Thymus (tissue), 2 donors: ENCODE data around the gene GPA33. TPM values are rescaled to one million over a fixed set of nuclear protein-coding genes. Genes with fewer than 3 reads are reported as not detected.

Experiments used
- polyA plus RNA-seq: library from polyadenylated mRNA; stranded (reverse); fragments of 200-250 nt; gene quantifications from one replicate; pipeline ENCODE4 v1.2.3, GENCODE V29; 2013
- total RNA-seq: library from RNA; stranded (reverse); fragments of 120-200 nt; gene quantifications from one replicate; pipeline ENCODE4 v1.2.4, GENCODE V29; 2013
- donor health status: healthy.

The GPA33 gene
- total and polyA plus RNA-seq, 2 donors = 2.3 to 3.5 TPM

Other genes with a start within 250 kb of the GPA33 start
- gene TADA1, start 214.1 kb downstream of the GPA33 start, total RNA-seq = 17.3 TPM
- 16.5 TPM for gene TADA1, start 214.1 kb downstream of the GPA33 start, polyA plus RNA-seq
- 0.90 TPM for gene ILDR2, start 114.8 kb downstream of the GPA33 start, total RNA-seq
- gene ILDR2, start 114.8 kb downstream of the GPA33 start, polyA plus RNA-seq = 0.46 TPM
- not detected for gene MAEL, start 101.1 kb downstream of the GPA33 start, total RNA-seq
- gene MAEL, start 101.1 kb downstream of the GPA33 start, polyA plus RNA-seq = 0.57 TPM
- 0.24 TPM for gene STYXL2, start 3.7 kb upstream of the GPA33 start, total RNA-seq
- gene STYXL2, start 3.7 kb upstream of the GPA33 start, polyA plus RNA-seq = 0.32 TPM
- gene POU2F1, start 130.5 kb upstream of the GPA33 start, total RNA-seq = 4.1 TPM
- 2.6 TPM for gene POU2F1, start 130.5 kb upstream of the GPA33 start, polyA plus RNA-seq